K562 (cell line): ENCODE data around the gene BTBD18. TPM values are rescaled to one million over a fixed set of nuclear protein-coding genes. Genes with fewer than 3 reads are reported as not detected.
A peak's percentile ranks its signal among the peaks of the same experiment; 100 is the strongest.

Experiments used
- DEAF1 ChIP-seq: fragments of 450-650 bp; formaldehyde crosslinking; IDR thresholded peaks from 2 replicates; pipeline ENCODE4 v1.4.0; 2020; ENCODE audit warnings: mild to moderate bottlenecking, moderate library complexity
- FOXM1 ChIP-seq, 2 experiments: fragments of 450-650 bp in 1 of 2; sonication (generic) in 1 of 2; formaldehyde crosslinking in 1 of 2; IDR thresholded peaks; 2 replicates each; pipeline versions ENCODE4 v1.6.1 to v1.9.0; 2017 to 2022; ENCODE audit warnings: low read depth in 2 of 2, mild to moderate bottlenecking in 2 of 2, missing genetic modification reagents in 1 of 2, moderate library complexity in 1 of 2
- GABPB1 ChIP-seq: sonication (generic); formaldehyde crosslinking; IDR thresholded peaks from 2 replicates; pipeline ENCODE4 v1.8.0; 2022; ENCODE audit warnings: mild to moderate bottlenecking, missing genetic modification reagents
- MBD1 ChIP-seq: fragments of 250-450 bp; sonication (Bioruptor Pico); IDR thresholded peaks from 2 replicates; pipeline ENCODE4 v1.8.0; 2022; ENCODE audit warnings: inconsistent platforms
- PHTF2 ChIP-seq: fragments of 250-450 bp; sonication (Bioruptor Pico); IDR thresholded peaks from 2 replicates; pipeline ENCODE4 v1.5.0; 2021; ENCODE audit warnings: mild to moderate bottlenecking
- SUPT5H ChIP-seq: fragments of 450-650 bp; IDR thresholded peaks from 2 replicates; pipeline ENCODE4 v1.6.1; 2016
- TAL1 ChIP-seq: fragments of 450-650 bp; IDR thresholded peaks from 2 replicates; pipeline ENCODE4 v1.6.1; 2016; ENCODE audit warnings: mild to moderate bottlenecking
- U2AF2 ChIP-seq: fragments of 200-400 bp; formaldehyde crosslinking; optimal IDR thresholded peaks from 2 replicates; pipeline ENCODE3; 2017; ENCODE audit warnings: low read depth, mild to moderate bottlenecking, low read length
- ZBTB40 ChIP-seq, 2 experiments: fragments of 450-650 bp in 1 of 2; sonication (generic) in 1 of 2; formaldehyde crosslinking in 1 of 2; IDR thresholded peaks; 2 replicates each; pipeline versions ENCODE4 v1.7.1 to v1.9.0; 2016 to 2022; ENCODE audit warnings: inconsistent platforms in 1 of 2, mild to moderate bottlenecking in 1 of 2, missing genetic modification reagents in 1 of 2
- ZC3H11A ChIP-seq: IDR thresholded peaks from 2 replicates; pipeline ENCODE4 v1.6.1; 2012; ENCODE audit warnings: low read depth, low read length, improper control_type of control experiment
- ZNF175 ChIP-seq: fragments of 200-800 bp; sonication (Bioruptor generic); IDR thresholded peaks from 2 replicates; pipeline ENCODE4 v1.6.1; 2016; ENCODE audit warnings: low read depth, mild to moderate bottlenecking, missing genetic modification characterization, missing compliant biosample characterization
- ZNF507 ChIP-seq: conservative IDR thresholded peaks from 2 replicates; pipeline ENCODE4 v1.6.1; 2017; ENCODE audit warnings: missing genetic modification characterization, missing compliant biosample characterization
- polyA plus RNA-seq, 8 experiments: library from polyadenylated mRNA; depleted of rRNA in 4 of 8; stranded (reverse) in 5 of 8; unstranded in 3 of 8; fragments of >200 nt; fragmentation: Nextera tagmentation in 2 of 8; fragmentation: Illumina TruSeq in 1 of 8; extraction: Ambion mirVana in 2 of 8; extraction: Trizol in 1 of 8; gene quantifications; 2 replicates each; pipeline versions ENCODE4 v1.2.1 to v1.2.3, GENCODE V29; 2011 to 2014; ENCODE audit warnings: inconsistent platforms in 1 of 8, missing spikeins in 1 of 8
- total RNA-seq, 7 experiments: library from RNA; depleted of rRNA in 6 of 7; stranded (reverse); fragments of >200 nt in 6 of 7; fragmentation: Illumina TruSeq in 2 of 7; extraction: Trizol in 2 of 7; gene quantifications; 2 replicates each; pipeline versions ENCODE4 v1.2.1 to v1.2.3, GENCODE V29; 2011 to 2021; ENCODE audit warnings: low replicate concordance in 1 of 7
- TF ChIP-seq, protein P1 (sequence below): fragments of 450-650 bp; formaldehyde crosslinking; IDR thresholded peaks from 2 replicates; pipeline ENCODE4 v1.4.0; 2020; ENCODE audit warnings: mild to moderate bottlenecking

The BTBD18 gene
- total and polyA plus RNA-seq, 9 of the 15 experiments (the other 6 are each of a cell fraction or from before 2014, with no cell fraction given): 0.06 TPM; not detected in 8

GRCh38 chr11:57735619-57736298 lies 15.9 kb downstream of the BTBD18 start (continued):
- TF ChIP-seq, protein P1, sequence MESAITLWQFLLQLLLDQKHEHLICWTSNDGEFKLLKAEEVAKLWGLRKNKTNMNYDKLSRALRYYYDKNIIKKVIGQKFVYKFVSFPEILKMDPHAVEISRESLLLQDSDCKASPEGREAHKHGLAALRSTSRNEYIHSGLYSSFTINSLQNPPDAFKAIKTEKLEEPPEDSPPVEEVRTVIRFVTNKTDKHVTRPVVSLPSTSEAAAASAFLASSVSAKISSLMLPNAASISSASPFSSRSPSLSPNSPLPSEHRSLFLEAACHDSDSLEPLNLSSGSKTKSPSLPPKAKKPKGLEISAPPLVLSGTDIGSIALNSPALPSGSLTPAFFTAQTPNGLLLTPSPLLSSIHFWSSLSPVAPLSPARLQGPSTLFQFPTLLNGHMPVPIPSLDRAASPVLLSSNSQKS (CRISPR knock-in tag): no peak
- no peak for TF ChIP-seq ZC3H11A
- no peak for TF ChIP-seq DEAF1 (CRISPR knock-in tag)
- peak; percentile 34; the same call in 1 of the 2 replicates for TF ChIP-seq TAL1
- no peak for TF ChIP-seq MBD1 (CRISPR knock-in tag)
- no peak for TF ChIP-seq FOXM1 (IDR thresholded peaks at IDR 0.05; ENCODE audit: low read depth)
- no peak for TF ChIP-seq FOXM1 (CRISPR knock-in tag; IDR thresholded peaks at IDR 0.05; ENCODE audit: low read depth)
- no peak for TF ChIP-seq ZBTB40 (IDR thresholded peaks at IDR 0.05)
- no peak for TF ChIP-seq ZBTB40 (CRISPR knock-in tag; IDR thresholded peaks at IDR 0.05)
- no peak for TF ChIP-seq GABPB1
- no peak for TF ChIP-seq U2AF2
- TF ChIP-seq SUPT5H: no peak
- no peak for TF ChIP-seq ZNF507 (tag)
- TF ChIP-seq ZNF175 (CRISPR knock-in tag): 0 out of 2 replicates have a peak, but pooled peaks have one; percentile 45
- no peak for TF ChIP-seq PHTF2 (CRISPR knock-in tag)
